GM18517 (cell line): Measurements from ENCODE around the gene GUCD1.

Experiments
- ATAC-seq: cut with Tn5 transposase; IDR thresholded peaks from one replicate; pipeline ENCODE4 v1.9.1; 2021; ENCODE audit warnings: mild to moderate bottlenecking, moderate library complexity; ENCODE audit not compliant: unreplicated experiment

Gene GUCD1

DNA sequence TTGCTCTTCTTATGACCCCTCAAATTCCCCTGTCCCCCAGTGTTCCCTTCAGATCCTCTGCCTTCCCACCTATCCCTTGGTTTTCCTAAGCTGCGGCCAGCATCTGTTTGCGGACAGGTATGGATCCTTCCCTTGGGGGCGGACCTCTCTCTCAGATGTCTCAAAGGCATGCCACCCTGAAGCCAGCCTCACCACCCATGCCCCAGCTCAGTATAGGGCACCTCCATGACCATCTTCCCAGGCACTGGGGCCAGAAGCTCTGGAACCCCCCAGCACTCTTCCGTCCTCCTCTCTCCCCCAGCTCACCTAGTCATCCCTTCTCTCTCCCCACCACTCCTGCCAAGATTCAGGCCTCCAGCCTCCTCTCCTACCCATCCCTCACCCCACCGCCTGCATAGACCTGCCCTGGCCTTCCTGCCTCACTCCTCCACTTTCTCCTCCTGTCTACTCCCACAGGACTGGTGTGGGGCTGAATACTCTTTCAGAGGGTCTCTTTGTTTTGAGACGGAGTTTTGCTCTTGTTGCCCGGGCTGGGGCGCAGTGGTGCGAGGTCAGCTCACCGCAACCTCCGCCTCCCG lies 35.7 kb upstream of the GUCD1 start:
- ATAC-seq = no peak

GRCh38 chr22:24589518-24590030 lies 34.6 kb upstream of the GUCD1 start:
- ATAC-seq = no peak

DNA sequence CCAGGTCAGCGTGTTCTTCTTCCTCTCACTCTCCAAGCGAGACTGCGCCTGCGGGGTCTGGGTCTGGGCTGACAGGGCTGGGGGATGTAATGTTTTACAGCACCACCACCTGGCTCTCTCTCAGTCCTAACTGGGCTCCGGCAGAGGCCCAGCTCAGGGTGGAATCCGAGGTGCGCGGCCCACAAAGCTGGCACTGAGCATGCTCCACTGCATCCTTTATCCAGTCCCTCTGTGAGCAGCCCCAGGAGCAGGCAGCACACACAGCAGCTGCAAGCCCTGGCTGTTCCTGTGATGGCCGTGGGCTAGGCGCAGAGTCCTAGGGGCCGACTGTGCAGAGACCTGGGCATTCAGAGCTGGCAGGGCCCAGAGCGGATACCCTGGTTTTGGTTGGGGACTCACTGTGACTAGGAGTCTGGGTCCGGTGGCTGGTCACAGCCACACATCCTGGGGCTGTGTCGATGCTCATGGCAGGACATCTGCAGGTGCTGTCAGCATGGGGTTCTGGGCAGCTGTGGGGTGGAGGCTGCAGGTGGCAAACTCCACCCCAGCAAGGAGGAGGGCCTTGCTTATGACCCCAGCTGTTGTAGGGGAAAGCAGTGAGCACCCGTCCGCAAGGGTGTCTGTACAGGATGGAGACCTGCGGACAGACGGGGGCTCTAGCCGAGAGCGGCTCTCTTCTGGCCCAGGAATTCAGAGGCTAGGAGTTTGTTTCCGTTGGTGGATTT lies 34.0 kb upstream of the GUCD1 start:
- no peak for ATAC-seq

DNA sequence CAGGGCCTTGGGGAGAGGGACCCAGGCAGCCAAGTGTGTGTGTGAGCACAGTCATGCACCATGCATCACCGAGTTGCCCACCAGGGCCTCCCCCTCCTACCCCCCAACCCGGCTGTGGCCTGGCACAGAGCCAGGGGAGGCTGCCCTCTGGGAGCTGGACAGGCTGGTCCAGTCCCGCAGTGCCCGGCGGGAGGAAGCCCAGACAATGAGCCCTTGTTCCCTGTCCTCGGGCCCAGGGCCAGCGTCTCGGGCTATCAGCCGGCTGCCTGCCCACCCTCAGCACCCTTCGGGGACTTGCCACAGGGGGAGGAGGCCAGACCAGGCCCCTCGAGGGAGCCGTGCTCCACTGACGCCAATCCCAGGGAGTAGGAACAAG lies 33.4 kb upstream of the GUCD1 start:
- no peak for ATAC-seq

GRCh38 chr22:24587948-24588347 lies 33.0 kb upstream of the GUCD1 start:
- ATAC-seq = no peak

- no peak for ATAC-seq
Measured at GRCh38 chr22:24587251-24587650, 32.3 kb upstream of the GUCD1 start.

DNA sequence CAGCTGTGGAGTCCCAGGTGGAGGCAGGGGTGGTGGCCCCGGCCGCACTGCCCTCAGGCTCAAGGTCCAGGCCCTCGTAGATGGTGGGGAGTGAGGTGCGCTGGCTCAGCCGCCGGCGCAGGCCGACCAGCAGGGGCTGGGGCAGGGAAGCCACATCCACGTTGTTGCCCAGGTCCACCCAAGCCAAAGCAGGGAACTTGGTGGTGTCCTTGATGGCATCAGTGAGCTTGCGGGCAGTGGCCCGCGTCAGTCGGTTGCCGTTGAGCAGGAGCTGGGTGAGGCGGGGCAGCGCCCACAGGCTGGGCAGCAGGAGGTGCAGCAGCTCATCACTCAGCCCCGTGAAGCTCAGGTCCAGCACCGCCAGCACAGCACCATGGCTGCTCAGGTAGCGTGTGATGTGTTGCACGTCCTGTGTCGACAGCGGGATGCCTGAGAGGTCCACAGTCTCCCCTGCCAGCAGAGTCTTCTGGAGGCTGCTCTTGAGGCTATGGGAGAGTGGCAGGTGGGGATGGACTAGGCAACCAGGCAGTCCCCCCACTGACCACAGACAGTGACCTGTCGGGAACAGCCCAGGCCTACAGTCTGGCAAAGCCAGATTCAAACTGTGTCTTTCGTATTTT lies 31.1 kb upstream of the GUCD1 start:
- no peak for ATAC-seq

DNA sequence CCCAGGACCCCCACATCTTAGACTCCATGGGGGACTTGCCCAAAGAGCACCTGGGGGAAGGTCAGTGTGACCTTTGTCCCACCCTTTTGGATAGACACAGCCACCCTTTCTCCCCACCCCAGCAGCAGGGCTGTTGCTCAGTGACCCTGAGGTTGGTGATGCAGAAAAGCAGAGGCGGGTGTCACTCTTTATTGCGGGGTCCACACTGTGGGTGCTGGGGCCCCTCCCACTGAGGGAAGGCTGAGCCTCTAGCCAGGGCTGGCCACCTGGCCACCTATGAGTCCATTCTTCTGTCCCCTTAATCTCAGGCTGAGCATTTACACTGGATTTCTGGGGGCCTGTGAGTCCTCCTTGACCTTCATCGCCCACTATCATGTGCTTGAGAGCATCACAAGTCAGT lies 30.5 kb upstream of the GUCD1 start:
- no peak for ATAC-seq

- no peak for ATAC-seq
Measured at GRCh38 chr22:24584871-24585411, 30.0 kb upstream of the GUCD1 start.

GRCh38 chr22:24584166-24584790 lies 29.3 kb upstream of the GUCD1 start:
- no peak for ATAC-seq

DNA sequence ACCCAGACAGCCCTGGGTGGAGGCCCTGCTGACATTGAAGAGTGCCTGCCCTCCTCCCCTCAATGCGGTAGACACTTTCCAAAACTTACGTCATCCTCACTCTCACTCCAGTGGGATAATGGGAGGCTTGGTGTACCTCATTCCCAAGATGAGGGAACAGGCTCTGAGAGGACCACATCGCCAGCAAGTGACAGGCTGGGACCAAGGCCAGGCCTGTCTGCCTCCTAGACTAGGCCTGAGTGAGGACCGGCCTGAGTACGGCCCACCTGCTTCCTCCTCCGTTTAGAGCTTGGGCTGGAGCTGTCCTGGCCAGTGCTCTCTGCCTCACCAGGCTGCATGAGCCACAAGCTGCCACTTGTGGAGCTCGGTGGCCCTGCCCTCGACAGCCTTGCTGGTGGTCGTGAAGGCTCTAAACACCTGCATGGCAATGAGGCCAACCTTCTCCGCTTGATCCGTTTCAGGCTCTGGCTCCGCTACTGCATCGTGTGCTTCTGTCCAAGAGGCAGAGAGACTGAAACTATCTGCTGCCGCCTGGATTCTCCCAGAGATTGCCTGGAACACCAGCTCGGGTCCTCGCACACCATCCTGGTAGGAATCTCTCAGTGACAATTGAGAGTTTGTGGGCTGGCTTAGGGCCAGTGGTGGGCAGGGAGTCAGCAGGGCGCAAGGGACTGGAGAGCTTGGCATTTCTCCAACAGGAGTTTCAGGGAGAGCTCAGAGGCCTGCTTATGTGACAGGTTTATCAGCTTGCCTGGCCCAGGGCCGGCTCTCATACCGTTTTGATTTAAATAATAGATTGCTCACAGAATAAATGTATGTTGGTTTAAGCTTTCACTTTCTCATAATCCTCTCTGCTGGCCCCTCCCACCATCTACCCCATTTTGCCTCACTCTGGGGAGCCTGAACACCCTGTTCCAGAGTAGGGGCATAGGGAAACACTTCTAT lies 28.6 kb upstream of the GUCD1 start:
- ATAC-seq = no peak

- no peak for ATAC-seq
Measured at GRCh38 chr22:24582056-24582814, 27.3 kb upstream of the GUCD1 start.

GRCh38 chr22:24580276-24580675 lies 25.3 kb upstream of the GUCD1 start:
- ATAC-seq = no peak

DNA sequence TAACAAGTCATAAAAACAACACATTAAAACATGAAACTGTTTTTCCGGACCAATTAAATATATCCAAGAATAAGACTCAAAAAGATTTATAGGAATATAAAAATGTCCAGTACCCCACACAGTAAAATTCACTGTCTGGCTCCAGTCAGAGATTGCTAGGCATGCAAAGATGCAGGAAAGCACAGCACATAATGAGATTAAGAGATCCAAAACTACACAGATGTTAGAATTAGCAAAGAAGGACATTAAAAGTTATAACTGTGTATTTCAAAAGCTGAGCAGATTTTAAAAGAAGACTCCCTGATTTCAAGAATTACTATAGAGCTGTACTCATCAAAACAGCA lies 24.3 kb upstream of the GUCD1 start:
- no peak for ATAC-seq

DNA sequence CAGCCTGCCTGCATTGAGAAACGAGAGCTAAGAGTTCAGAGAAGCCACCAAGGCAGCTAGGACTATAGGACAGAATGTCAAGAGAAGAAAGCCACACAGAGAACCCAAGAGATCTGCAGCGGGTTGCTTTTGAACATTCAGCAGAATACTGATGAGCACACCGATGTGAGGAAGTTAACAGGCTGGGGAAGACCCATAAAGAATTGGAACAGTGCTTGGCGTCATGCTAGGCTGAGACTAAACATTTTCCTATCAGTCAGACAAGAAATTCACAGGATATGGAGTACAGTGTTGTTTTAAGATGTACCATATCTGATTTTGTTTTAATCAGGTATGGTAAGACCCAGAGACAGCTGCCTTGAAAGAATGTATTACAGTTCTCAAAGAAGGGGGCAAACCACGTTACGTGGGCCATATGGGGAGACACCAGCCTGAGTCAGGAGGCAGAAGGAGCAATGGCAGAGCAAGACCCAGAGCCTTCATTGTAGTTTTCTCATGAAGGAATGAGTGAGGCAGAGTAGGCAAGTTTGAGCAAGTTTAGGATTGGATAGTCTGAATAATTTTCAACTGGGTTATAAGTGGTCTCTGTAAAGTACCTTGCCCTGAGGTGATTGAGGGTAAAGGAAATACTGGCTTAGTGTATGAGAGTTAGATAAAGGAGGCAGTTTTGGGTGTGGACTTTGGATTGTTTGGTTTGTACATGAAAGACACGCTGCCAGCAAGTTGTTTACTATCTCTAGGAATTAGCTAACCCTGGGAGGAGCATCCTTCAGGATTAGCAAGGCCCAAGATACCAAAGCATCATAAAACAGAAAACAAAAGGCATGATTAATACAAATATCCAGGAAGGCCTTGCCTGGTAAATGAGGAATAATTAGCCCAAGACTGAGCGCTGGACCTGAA lies 23.7 kb upstream of the GUCD1 start:
- no peak for ATAC-seq

DNA sequence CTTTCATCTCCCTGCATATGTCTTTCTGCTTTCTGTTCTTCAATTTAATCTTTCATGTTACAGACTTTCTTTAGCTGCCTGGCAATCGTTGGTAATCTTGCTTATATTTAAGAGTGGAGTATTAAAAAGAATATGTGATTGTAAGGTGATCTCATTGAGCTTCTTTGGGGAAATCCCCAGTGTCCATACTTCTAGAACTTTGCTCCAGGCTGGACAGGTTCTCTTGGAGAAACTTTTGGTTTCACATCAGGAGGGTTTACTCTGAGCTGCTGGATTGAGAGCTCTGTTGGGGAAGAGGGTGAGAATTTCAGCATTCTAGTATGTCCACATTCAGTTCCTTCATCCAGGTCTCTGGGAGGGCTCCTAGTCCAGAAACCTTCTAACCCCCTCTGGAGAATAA lies 21.8 kb upstream of the GUCD1 start:
- ATAC-seq = no peak

GRCh38 chr22:24571266-24571665 lies 16.3 kb upstream of the GUCD1 start:
- ATAC-seq = no peak

DNA sequence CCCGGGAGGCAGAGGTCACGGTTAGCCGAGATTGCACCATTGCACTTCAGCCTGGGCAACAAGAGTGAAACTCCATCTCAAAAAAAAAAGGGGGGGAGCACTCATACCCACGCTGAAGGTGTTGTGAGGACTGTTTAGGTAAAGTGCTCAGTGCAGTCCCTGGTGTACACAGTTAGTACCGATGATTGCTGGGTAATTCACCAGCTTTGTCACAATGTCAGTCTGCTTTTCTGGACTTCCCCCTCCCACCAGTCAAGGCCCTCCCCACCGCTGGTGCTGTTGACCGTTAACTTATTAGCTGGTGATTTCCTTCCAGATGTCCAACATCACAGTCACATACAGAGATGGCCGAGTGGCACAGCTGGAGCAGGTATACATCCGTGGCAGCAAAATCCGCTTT lies 12.7 kb upstream of the GUCD1 start:
- ATAC-seq = no peak
